NCI-H1930 (cell line): ENCODE data around the gene C1R.

ENCODE experiments used
- DNase-seq, 2 experiments: peaks; one replicate each; lab custom pipeline; 2025; lab: John Stamatoyannopoulos, UW

The C1R gene

GRCh38 chr12:7035463-7035862 is 56.8 kb downstream of the C1R start:
- DNase-seq = no peak

- DNase-seq = no peak
These were observed 57.8 kb downstream of the C1R start for GRCh38 chr12:7034464-7034863.

GRCh38 chr12:7032990-7033389 is 59.3 kb downstream of the C1R start:
- DNase-seq = no peak

DNA sequence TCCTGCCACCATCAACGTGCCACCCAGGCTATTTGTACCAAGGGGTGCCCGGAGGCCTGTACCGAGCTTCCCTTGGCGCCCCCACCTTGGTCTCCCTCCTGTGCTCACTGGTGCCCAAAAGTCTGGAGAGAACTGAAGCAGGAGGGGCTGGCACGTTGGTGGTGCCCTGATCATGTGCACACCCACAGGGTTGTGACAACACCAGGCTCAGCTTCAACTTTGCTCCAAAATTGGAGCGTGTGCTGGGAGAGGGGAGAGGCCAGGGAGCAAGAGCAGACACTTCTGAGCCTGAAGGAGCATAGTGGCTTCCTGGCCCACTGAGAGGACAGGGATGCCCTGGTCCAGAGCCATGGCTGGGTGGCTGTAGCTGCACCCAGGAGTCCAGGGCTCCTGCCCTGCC is 60.9 kb downstream of the C1R start:
- DNase-seq = no peak
